Glomerular visceral epithelial cell (primary cell): ENCODE measurements around the gene SLC27A5.

Source experiments
- DNase-seq: peaks from one replicate; pipeline ENCODE4 v3.0.0-alpha.2; 2016; ENCODE audit errors: extremely low spot score

SLC27A5 gene, protein sequence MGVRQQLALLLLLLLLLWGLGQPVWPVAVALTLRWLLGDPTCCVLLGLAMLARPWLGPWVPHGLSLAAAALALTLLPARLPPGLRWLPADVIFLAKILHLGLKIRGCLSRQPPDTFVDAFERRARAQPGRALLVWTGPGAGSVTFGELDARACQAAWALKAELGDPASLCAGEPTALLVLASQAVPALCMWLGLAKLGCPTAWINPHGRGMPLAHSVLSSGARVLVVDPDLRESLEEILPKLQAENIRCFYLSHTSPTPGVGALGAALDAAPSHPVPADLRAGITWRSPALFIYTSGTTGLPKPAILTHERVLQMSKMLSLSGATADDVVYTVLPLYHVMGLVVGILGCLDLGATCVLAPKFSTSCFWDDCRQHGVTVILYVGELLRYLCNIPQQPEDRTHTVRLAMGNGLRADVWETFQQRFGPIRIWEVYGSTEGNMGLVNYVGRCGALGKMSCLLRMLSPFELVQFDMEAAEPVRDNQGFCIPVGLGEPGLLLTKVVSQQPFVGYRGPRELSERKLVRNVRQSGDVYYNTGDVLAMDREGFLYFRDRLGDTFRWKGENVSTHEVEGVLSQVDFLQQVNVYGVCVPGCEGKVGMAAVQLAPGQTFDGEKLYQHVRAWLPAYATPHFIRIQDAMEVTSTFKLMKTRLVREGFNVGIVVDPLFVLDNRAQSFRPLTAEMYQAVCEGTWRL

GRCh38 chr19:58511353-58512208 is at the start of gene SLC27A5:
Gene SLC27A5, minus strand, starts transcription at chr19:58511992. Its CDS starts 37 bp downstream, at chr19:58511955.
- DNase-seq, result no peak

- no peak for DNase-seq
Measured at GRCh38 chr19:58560921-58561320, 49.1 kb upstream of the SLC27A5 start.

DNA sequence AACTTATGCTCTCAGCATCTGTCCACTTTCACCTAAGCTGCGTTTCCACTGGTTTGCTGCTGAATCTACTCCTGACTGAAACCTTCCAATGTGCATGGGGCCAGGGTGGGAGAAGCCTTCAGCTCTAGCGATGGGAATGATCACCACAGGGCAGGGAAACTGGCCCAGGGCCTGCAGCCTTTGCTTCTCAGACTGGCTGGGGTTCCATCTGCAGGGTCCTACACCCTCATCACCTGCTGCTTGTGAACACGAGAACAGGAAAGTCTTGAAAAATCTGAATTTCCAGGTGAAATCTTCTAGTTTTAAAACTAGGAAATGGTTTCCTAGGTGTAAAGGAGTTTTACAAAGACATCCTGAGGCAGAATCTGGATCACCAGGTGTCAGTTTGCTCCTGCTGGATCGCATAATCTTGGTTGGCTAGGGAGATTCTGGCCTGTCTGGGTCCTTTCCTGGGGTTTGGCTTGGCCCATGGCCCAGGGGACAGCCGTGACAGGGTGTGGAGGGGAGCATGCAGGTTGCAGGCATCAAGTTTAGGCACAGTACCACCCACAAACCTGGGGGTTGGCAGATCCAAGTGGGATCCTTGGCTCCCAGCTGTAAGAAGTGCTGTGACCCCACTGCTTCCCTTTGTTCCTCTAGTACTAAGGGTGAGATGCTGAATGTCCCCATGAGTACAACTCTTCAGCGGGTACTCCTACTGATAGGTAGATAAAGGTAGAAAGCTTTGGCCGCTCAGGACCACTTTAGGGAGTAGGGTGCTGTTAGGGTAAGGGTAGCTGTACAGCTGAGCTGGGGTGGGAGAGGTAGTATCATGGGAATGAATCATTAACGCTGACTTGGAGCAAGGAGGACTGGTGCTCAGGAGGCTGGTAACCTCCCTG is 48.5 kb upstream of the SLC27A5 start:
- DNase-seq, result no peak

GRCh38 chr19:58559275-58560006 is 47.6 kb upstream of the SLC27A5 start:
- peak; percentile 93 for DNase-seq

- peak; percentile 99 for DNase-seq
Measured at GRCh38 chr19:58558623-58559274, 47.0 kb upstream of the SLC27A5 start.

GRCh38 chr19:58558066-58558622 is 46.4 kb upstream of the SLC27A5 start, which contains the start of gene UBE2M:
Gene UBE2M, minus strand, starts transcription at chr19:58558611. Its CDS starts 230 bp downstream, at chr19:58558381.
- peak; percentile 57 for DNase-seq

- no peak for DNase-seq
Measured at GRCh38 chr19:58557221-58558065, 45.7 kb upstream of the SLC27A5 start.

DNA sequence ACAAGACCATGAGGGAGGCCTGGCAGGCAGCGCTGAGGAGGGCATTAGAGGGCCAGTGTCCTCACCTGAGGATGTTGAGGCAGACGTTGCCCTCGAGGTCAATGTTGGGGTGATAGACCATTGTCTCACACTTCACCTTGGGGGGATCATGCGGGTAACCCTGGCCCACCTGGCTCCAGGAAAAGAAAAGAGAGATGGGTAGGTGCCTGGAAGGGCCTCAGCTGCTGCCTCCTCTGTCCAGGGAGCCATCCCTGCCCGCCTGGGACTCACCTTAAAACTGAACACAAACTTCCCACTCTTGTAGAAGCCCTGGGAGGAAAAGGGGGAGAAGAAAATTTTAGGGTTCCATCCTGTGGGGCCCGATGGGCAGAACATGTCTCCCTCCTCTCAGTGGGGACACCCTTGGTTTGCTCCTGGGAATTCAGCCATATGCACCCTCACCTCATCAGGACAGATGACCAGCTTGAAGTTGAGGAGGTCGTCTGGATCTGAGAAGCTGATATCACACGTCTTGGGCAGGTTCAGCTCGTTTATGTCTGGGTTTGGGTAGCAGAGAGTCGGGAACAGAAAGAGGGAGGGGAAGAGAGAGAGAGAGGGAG is 44.9 kb upstream of the SLC27A5 start:
- DNase-seq, result no peak

- no peak for DNase-seq
Measured at GRCh38 chr19:58555920-58556621, 44.3 kb upstream of the SLC27A5 start.

DNA sequence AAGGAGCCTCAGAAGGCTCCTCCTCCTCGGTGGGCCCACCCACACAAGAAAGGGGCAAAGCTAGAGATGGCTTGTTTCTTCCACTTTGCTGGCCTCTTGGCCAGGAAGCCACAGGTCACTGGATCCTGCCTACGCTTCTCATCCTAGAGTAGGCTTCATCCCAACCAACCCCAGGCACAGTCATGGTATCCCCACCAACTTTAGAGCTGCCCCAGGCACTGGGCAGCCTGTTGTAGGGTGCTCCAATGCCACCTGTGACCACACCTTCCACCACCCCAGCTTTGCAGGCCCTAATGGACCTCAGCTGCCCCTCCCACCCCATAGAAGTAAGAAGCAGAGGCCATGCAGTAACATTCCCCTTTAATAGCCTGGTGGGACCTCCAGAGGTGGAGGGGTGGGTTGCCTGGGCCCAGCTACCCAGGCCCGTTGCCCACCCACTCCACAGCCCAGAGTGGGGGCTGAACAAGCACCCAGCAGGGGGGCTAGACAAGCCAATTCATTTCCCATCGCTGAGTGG is 43.6 kb upstream of the SLC27A5 start:
- DNase-seq, result no peak

DNA sequence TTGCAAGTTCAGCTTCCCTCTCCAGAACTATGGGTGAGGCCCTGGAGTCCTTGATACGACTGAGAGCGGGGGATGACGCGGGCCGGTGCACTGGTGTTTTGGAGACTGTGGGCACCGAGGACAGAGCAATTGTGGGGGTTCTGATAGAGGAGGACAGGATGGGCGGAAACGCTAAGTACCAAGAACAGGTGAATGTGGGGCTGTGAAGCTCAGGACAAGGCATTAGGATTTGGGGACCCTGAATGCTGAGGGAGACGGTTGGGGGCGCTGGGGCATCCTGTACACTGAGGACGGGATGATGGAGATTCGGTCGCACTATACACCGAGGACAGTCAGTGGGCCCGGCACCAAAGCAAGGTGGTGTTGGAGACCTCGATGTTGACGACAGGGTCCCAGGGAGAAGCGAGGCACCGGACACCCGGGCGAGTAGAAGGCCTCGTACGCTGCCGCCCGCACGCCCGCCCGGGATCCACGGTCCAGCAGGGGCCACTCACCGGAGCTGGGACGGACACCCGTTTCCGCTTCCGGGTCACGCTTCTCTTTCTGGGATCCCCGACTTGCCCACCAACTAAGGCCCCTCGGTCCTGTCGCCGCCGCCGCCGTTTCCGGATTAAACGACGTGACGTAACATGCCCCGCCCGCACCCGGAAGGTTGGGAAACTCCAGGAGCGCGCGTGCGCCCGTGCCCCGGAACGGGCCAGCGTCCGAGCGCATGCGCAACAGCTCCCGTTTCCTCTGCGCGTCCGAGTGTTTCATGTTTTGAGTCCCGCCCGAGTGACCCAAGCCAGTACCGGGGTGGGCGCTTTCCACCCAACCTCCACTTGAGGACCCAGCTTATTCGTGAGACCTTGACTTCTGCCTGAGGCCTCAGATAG is 42.9 kb upstream of the SLC27A5 start, which contains the start of gene CHMP2A:
Gene CHMP2A, minus strand, starts transcription at position 612 of the 875 bp plus-strand sequence. CDS start 893 bp downstream, outside the sequence.
- DNase-seq, result peak; percentile 98

GRCh38 chr19:58553799-58554493 is 42.2 kb upstream of the SLC27A5 start:
- no peak for DNase-seq

- no peak for DNase-seq
Measured at GRCh38 chr19:58552655-58553054, 40.9 kb upstream of the SLC27A5 start.

- no peak for DNase-seq
Measured at GRCh38 chr19:58551577-58552471, 40.0 kb upstream of the SLC27A5 start.
